T-helper 2 cell (primary cell): ENCODE data around the gene SHISA2.
"Not testable (repeated sequence)": the region's sequence is repeated elsewhere in the genome, so short reads cannot be mapped to it uniquely, and the experiment has no call there.

Experiments
- DNase-seq, 5 experiments: peaks; one replicate each; pipeline versions ENCODE4 v3.0.0 to v3.0.0-alpha.2; 2012 to 2022
- total RNA-seq, 2 donors: gene quantifications; one replicate each; lab custom pipeline; 2026; lab: John Stamatoyannopoulos, UW

The SHISA2 gene
- 3.8 to 8.1 reads per million in 2 donors for total RNA-seq

DNA sequence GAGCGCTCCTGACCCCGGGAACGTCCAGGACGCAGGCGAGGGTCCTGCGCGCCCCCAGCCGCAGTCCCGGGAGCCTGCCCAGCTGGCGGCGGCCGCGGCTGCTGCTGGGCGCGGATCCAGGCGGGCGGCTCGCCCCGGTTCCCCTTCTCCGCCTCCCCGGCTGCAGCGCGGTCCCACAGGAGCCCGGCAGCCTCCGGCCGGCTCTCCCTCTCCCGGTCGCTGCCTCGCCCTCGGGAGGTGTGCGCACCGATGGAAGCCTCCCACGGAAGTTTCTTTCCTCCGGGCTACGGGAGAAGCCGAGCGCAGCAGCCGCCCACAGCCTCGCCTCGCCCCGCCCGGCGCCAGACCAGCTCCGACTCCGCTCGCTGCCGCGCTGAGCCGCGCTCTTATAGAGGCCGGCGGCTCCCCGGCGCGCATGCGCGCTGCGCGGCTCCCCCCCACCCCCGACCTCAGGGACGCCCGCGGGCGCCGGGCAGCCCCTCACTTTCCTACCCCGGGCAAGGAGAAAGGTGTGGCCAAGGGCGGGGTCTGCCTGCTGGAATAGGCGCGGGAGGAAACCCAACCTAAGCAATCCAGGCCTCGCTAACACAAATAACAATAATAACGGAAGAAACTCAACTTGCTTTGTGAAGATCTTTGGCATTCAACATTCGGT, at the start of gene SHISA2:
SHISA2 (minus strand) TSS at position 360 of the 655 bp plus-strand sequence. CDS start 1,041 bp downstream, outside the sequence.
- DNase-seq: peak in 2 of 5 experiments; percentile 6 to 37

DNA sequence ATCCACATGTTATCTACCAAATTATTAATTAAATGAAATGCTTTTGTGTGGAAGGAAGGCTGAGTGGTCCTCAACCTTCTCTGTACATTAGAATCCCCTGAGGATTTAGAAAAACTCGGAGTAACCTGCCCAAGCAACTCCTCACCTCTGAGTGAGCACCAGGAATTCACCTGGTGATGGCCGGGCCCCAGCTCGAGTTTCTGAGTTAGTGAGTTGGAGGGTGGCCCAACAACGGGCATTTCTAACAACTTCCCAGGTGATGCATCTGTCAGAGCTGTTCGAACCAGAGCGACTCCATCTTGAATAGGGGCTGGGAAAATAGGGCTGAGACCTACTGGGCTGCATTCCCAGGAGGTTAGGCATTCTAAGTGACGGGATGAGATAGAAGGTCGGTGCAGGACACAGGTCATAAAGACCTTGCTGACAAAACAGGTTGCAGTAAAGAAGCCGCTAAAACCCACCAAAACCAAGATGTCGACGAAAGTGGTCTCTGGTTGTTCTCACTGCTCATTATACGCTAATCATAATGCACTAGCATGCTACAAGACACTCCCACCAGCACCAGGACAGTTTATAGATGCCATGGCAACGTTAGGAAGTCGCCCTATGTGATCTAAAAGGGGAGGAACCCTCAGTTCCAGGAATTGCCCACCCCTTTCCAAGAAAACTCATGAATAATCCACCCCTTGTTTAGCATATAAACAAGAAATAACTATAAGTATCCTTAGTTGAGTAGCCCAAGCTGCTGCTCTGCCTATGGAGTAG, 44.2 kb upstream of the SHISA2 start:
- no peak for DNase-seq

DNA sequence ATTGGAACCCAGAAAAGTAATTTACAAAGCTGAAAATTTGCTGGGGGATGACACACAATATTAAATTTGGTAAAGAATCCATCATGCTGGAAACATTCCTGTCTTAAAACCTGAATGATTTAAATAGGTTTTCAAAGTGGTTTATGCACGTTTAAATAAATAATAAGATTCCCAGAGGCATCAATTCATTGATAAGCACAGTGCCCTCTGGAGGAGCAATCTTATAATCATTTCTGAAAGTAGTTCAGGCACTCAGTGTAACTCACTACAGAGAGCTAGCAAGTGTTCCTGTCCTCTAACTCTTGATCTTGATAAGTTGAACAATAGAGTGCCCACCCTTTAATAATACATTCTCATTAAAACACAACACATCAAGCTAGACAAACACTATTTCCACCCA, 43.5 kb upstream of the SHISA2 start:
- no peak for DNase-seq

DNA sequence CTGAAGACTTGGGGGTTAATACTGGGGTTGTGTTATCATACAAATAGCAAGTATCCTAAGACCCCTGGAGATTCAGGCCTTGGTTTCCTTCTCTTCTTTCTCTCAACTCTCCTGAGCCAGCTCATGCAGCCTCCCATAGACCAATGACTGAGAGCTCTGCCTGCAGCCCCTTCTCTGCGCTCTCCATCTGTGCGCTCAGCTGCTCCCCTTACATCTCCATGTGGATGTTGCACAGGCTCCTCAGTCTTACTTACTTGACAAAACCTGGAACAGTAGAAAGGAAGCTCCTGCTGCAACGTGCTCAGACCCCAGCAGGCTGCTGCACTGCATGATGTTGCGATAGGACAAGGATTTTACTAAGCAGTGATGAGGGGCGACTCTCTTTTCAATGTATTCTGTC, 25.0 kb upstream of the SHISA2 start:
- not testable (repeated sequence) for DNase-seq

DNA sequence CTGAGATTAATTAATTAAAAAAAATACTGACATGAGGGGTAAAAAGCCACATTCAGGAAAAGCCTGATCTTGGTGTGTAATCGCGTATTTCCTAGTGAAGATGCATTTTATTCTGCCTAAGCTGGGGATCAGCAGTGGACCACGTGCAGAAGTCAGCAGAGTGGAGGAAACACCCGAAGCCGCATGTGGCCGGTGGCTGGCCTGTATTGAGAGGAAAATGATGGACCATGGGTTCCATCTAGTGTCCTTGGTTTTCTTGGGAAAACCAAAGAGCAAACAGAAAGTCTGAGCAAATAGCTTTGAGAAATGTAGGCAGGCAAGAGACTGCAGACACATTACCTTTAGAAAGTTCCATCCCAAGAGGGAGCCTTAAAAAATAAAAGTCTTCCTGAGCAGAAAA, 23.7 kb upstream of the SHISA2 start:
- no peak for DNase-seq

DNA sequence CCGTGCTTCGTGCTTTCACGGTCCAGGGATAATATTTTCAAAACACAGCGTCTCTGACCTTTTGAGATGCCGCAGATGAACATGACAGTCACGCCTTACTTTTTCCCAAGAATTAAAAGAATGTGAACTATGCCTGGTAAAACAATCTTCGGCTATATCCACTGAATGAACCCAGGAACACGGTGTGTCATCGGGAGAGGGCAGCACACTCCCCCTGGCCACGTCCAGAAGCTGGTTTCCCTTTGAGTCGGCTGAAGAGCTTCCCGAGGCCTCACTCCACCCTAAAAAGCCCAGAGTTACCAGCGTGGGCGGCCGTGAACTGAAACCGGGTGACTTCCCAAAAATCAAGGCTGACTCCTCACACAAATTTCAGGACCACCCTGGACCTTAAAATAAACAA, 22.9 kb upstream of the SHISA2 start:
- DNase-seq: no peak

DNA sequence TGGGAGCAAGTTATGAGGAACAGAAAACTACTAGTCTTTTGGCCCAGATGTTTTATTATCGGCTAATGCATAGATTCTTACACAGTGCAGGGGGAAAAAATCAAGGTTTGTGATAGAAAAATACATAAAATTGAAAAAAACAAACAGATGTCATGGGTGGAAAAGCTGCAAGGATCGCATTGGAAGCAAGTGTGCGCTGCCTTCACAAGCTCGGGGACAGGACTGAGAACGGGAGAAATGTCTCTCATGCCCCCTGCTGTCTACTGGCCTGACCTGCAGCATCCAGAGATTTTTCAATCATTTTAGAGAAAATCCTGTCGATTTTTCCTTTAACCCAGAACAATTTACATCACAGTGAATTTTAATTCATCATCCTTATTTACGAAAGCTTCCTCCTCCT, 20.5 kb upstream of the SHISA2 start:
- DNase-seq: not testable (repeated sequence)

DNA sequence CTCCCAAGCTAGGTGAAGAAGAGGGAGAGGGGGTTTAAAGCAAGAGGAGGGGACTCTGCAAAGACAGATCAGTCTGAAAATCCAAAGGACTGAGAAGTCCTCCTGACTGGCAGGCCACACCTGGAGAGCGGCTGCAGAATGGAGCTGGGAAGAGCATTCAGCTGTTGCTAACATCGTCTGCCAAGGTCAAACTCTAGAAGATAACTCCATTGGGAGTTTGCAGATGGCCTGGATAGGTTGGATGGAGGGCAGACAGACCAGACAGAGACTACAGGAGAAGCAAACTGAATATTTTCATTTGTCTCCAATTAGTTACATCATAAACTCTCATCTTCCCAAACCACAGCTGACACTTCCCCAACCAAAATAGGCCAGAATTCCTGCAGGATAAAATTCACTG, 19.9 kb upstream of the SHISA2 start:
- no peak for DNase-seq

DNA sequence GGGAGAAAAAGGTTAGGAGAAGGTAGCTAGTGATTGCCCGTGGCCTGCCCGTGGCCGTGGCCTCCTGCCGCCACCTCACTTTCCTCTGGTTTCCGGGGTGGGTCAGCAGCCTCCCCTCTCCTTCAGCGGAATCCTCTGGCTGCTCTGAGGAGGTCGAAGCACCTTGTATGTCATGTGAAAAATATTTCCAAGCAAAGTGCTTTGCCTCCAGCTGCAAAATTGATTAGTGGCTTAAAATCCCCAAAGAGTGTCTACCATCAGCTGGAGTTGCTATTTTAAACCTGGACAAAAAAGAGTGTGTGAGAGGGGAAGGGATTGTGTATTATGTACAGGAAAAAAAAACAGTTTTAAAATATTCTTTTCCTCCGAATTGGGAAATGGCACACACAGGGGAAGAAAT, 17.8 kb upstream of the SHISA2 start:
- not testable (repeated sequence) for DNase-seq

DNA sequence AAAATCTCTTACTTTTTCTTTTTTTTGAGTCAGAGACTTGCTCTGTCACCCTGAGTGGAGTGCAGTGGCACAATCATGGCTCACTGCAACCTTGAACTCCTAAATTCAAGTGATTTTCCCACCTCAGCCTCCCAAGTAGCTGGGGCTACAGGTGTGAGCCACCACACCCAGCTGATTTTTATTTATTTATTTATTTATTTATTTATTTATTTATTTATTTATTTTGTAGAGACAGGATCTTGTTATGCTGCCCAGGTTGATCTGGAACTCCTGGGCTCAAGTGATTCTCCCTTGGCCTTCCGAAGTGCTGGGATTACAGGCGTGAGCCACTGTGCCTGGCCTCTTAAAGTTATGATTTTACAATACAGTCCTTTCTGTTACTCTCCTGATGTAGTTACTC, 16.6 kb upstream of the SHISA2 start:
- not testable (repeated sequence) for DNase-seq

DNA sequence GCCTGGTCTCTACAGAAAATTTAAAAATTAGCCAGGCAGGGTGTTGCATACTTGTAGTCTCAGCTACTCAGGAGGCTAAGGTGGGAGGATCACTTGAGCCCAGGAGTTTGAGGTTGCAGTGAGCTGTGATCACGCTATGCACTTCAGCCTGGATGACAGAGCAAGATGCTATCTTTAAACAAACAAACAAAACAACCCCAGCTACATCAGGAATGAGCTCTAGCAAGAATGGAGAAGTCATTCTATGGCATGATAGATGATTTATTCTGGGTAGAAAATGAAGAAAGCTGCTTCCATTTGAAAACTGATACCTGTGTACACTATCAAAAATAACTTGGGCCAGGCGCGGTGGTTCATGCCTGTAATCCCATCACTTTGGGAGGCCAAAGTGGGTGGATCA, 15.8 kb upstream of the SHISA2 start:
- no peak for DNase-seq

DNA sequence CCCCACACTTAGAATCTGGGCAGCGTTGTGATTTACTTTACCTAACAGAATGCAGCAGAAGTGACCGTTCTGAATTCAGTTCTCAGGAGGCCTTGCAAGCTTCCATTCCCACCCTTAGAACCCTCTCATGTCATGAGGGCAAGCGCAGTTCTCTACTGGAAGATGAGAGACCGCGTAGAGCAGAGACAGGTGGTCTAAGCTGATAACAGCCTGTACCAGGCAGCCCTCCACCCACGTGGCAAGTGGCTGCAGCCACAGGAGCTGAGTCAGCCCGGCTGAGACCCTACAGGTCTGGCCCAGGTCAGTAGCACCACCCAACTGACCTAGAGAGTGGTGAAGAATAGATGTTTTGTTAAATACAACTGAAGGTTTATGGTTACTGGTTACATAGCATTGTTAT, 14.7 kb upstream of the SHISA2 start:
- DNase-seq: not testable (repeated sequence)

DNA sequence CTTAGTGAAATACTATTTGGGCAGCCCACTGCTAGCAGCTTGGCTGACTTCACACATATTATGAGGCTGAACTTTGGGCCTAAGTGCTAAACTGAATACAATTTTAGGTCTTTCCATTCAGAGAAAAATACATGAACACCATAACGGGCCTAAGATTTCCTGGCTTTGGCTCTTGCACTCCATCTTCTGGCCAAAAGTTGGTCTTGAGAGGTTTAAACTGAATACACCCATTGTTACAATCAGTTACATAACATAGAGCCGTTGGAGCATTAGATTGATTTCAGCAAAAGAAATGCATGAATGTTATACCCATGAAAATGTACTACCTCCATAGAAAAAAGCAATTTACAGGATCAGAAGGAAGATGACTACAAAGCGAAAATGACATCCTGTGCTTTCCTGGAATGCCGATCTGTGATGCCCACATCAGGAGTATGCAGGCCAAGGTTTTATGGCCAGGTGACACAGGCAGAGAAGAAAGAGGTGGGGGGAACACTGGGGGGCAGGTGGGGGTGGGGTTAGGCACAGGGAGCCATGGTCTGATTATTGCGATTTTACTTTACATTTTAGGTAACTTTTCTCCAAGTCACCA, 11.1 kb upstream of the SHISA2 start:
- peak in 2 of 5 experiments; percentile 18 to 46 for DNase-seq

DNA sequence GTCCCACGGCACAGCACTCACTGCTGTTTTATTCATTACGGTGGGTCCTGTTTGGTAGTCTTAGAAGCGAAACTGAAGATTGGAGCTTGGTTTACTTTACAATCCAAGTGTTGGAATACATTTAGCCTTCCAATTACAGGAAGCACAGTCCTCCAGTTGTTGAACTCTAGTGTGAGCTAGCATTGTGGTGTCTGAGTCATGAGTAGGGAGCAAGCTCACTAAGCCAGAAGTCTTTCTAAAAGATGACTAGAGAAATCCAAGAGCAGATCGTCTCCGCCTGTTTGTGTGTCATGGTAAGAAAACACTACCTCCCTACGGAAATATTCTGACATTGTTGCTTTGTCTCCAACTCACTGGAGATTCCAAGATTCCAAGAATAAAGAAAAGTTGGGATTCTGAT, 10.1 kb upstream of the SHISA2 start:
- no peak for DNase-seq

DNA sequence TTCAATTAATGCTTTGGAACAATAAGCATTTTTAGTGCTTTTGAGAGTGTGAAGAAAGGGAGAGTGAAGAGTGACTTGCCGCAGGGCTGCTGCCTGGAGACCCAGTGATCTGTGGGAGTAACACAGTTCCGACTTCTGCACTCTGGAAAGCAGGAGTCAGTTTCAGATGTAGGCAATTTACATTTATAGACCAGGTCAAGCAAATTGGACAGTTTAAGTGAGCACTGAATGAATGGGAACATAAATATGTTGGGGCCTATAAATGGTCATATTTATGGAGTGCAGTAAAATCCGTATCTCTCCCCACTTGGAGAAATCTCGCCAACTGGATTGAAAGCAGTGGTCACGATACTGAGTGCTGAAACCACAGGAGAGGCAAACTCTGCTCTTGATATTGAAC, 9.4 kb upstream of the SHISA2 start:
- no peak for DNase-seq

DNA sequence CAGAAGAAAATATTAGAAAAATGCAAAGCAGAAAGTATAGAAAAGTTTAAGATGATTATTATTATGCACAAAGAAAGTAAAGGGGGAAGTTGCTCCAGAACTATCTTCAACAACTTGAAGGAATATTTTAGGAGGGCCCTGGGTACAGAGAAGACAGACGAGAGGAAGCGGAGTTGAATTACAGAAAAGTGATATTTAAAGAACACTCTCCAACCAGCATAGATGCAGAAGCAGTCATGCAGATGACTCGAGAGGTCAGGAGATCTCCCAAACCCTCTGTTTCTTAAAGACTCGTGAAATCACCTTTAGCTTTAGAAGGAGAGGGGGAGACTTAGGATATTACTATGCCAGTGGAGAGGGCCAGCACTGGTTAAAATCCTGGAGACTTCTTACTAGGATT, 8.5 kb upstream of the SHISA2 start:
- DNase-seq: no peak

DNA sequence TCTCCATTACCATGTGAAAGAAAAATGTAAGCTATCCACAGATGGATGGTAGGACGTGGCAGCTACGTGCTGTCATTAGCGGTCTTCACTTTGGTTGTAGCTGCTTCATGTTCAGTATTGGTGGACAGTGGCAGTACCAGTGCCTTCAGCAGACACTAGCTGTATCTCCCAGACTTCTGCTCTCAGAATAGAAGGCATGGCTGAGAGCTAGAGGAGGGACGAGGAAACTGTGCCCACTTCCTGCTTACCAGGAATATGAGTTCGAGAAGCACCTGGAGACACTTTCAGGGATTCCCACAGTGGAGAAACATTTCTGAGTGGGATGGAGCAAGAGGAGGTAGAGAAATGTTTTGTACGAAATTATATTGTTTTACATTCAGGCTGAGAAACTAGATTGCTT, 6.9 kb upstream of the SHISA2 start:
- no peak for DNase-seq

DNA sequence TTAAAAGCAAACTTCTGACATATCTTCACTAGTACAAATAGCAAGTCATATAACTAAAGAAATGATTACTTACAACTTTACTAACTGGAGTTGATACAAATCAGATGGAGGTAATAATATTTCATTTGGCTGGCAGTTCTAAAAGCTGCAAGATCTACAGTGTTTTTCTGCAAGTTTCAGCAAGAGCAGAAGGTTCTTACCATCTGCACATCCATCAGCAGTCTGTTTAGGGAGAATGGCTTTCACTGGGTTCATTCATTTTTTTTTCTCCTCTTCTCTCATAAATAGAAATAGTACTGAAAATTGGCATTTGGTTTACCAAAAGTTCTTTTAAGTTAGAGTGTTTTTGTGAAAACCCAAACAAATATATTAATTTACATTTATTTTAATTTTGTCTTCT, 3.1 kb upstream of the SHISA2 start:
- DNase-seq: no peak

DNA sequence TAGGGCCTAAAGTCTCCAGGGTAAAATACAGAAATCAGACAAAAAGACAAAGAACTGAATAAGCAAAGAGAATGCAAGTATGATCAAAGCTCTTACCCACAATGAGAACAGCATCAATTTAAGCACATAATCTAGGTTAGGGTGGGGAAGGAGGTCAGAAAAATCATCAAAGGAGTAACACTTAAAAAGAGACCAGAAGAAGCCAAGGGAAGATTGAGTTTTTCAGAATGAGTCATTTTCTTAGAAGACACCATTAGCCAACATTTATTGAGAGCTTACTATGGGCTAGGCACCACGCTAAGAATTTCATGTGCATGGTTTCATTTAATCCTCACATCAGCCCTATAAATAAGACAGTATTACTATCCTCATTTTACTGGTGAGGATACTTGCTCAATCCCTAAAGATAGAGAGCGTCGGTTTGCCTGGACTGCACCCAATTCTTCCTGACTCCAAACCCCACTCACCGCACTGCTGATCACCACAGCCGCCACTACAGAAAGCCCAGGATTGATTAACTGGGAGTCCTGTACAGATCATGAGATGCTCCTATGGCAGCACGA, 1.7 kb upstream of the SHISA2 start:
- DNase-seq: peak in 1 of 5 experiments; percentile 21

DNA sequence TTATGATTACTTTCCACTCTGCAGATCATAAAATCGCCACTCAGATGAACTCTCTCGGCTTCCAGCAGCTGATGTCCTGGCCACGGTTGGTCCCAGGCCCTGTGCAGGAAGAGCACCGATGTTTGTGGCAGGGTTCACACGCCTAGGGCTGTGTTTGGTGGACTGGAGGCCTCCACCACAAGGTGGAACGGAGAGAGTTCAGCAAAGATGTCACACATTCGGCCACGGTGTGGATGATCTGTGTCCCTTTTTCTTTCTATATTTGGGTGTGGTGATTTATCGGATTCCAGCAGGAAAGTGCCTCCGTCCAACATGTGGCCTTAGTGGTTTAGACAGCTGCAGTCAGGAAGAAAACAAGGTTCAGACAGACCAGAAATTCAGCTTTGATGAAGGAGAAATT, 521 bp upstream of the SHISA2 start:
- no peak for DNase-seq

DNA sequence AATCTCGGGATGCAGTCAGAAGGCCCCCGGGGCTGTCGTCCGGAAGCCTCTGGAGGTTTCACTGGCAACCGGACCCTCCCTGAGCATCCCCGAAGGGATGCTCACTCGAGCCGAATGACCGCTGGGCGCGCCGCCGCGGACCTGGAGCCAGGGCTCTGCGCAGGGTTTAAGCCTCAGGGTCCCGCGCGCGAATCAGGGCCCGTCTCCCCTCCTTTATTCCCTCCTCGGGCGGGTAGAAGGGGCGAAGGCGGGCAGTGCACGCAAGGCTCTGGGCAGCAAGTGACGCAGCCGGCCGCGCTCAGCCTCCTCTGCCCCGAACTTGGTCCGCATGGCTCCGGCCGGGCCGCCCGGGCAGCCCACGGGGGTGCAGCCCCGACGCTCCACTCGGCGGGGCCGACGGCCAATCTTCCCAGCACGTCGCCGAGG, 572 bp downstream of the SHISA2 start:
- no peak for DNase-seq

DNA sequence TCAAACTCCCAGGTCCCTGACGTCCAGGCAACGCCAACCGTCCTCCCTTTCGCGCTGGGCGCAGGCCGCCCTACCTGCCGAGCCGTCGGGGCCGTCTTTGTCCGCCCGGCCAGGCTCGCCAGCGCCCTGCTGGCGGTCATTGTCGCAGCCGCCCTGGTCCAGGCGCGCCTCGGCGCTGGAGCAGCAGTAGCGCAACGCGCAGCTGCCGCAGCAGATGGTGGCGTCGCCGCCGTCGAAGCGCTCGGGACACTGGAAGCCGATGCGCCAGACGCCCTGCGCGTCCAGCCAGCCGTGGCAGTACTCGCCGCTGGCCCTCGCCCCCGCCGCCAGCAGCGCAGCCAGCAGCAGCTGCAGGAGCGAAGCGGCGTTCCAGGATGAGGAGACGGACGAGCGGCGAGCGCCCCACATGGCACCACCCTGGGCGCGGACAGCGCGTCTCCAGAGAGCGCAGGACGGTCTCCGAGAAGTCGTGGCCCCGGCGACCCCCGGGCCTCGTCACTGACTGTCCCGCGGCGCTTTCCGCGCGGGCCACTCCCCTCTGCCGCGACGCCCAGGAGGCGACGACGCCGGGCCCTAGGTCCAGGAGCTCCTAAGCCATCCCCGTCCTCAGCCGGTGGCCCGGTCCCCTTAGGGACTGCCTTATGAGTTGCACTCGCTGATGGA, 1.1 kb downstream of the SHISA2 start:
- DNase-seq: peak in 1 of 5 experiments; percentile 21

DNA sequence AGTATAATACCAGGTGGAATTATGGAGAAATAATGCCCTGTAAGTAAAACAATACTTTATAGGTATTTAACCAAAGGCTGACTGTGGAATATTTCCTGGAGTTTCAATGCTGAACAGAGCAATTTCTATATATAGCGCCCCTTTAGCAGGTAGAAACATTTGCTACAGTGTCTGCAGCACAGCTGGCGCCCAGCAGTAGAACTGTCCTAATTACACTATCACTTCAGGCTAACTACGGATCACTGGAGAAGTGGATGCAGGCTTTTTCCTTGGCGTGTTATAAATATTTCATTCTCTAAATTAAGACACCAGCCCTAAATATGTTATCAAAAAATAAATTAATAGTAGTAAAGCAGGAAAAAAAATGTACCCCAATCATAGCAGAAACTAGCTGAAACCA, 3.1 kb downstream of the SHISA2 start:
- no peak for DNase-seq
